Measurements from ENCODE around the gene FAM174C. TPM values are rescaled to one million over a fixed set of nuclear protein-coding genes. Genes with fewer than 3 reads are reported as not detected.

Gene FAM174C
- total and polyA plus RNA-seq, 2 of the 8 experiments (the other 6 are each of a cell fraction or from before 2014, with no cell fraction given) = 44.5 to 125 TPM

DNA sequence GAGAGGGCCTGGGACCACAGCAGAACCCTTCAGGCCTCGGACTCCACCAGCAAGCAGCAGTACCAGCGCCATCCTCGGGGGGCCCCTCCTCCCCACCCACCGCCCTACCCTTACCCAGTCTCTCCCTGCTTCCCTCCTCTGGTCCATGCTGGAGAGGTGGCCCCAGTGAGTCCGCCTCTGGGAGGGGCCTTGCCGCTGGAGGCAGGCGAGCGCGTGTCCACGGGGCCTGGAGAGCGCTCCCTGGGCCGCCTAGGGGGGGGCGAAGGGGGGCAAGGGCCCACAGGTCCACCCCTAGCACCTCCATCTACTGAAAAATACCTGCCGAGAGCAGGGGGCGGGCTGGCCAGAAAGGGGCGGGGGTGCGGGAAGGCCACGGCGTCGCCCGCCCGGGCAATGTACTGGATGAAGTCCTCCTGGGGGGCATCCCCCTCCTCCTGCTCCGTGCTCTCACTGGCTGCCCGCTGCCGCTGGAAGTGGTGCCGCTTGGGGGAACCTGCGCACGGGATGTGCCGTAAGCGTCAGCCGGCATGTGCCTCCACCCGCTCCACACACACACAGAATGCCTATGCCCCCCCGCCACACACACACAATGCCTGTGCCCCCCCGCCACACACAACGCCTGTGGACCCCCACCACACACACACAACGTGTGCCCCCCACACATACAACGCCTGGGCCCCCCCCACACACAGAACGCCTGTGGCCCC, 44.4 kb upstream of the FAM174C start:
- DNase-seq (ENCODE audit: low read depth in 1 of 2, low spot score in 2 of 2) (no peak), FAIRE-seq (no peak)
- Histone ChIP-seq H3K9ac (replicated peaks in 1 of 4; ENCODE audit: extremely low read depth in 1 of 4, low read depth in 3 of 4, low read length in 3 of 4) (no peak overlapping the region), H3K23ac (ENCODE audit: insufficient read length) (no peak overlapping the region), H3K23me2 (ENCODE audit: low read depth, low read length) (no peaks in the 10 kb centered on the region), H4K20me1 (replicated peaks in 1 of 2; ENCODE audit: control insufficient read depth in 1 of 2, insufficient read depth in 2 of 2, low read length in 2 of 2) (peaks cover 3 to 22% of the 10 kb centered on the region in 2 experiments), H4K8ac (ENCODE audit: extremely low read depth, insufficient read depth, low read length) (no peak overlapping the region), H3K27me3 (replicated peaks in 1 of 4; ENCODE audit: control insufficient read depth in 3 of 4, extremely low read depth in 1 of 4, insufficient read depth in 3 of 4, low read length in 3 of 4) (no peaks in the 10 kb centered on the region), H2AFZ (ENCODE audit: low read length) (no peak overlapping the region), H2BK15ac (ENCODE audit: low read length) (no peak overlapping the region), H3K9me3 (ENCODE audit: insufficient read depth in 2 of 2, low read depth in 1 of 2, low read length in 1 of 2) (no peaks in the 10 kb centered on the region), H4K91ac (replicated peaks; ENCODE audit: insufficient read length, low read length) (no peak overlapping the region), H3K14ac (ENCODE audit: insufficient read length) (no peak overlapping the region), H3K4ac (replicated peaks; ENCODE audit: insufficient read length, low read depth, low read length) (no peak overlapping the region), H3K36me3 (ENCODE audit: control insufficient read depth in 2 of 4, insufficient read depth in 4 of 4, low read length in 3 of 4) (peaks cover 5 to 79% (median 9%) of the 10 kb centered on the region in 4 experiments; a peak in 6 of 8 replicates), H3K56ac (replicated peaks; ENCODE audit: insufficient read length, low read depth, low read length) (no peak overlapping the region), H3K79me1 (ENCODE audit: low read depth, low read length) (no peaks in the 10 kb centered on the region), H2BK12ac (ENCODE audit: low read depth, low read length) (no peak overlapping the region), H2BK20ac (ENCODE audit: low read length) (no peak overlapping the region), H3K27ac (ENCODE audit: low read depth, low read length) (no peak overlapping the region), H2BK120ac (replicated peaks; ENCODE audit: low read depth, low read length) (no peak overlapping the region), H2BK5ac (ENCODE audit: low read depth, low read length) (no peak overlapping the region), H2AK5ac (ENCODE audit: low read depth, low read length) (no peak overlapping the region), H3K79me2 (ENCODE audit: control insufficient read depth in 1 of 2, insufficient read depth in 2 of 2, low read length in 2 of 2) (no peaks in the 10 kb centered on the region; a peak in 1 of 4 replicates), H4K5ac (ENCODE audit: insufficient read length, low read depth, low read length) (no peak overlapping the region), H3K4me3 (ENCODE audit: extremely low read depth in 1 of 4, insufficient read depth in 2 of 4, low read depth in 3 of 4, low read length in 4 of 4) (no peak overlapping the region), H3K18ac (ENCODE audit: extremely low read depth, low read length) (no peak overlapping the region), H3K4me1 (replicated peaks in 1 of 4; ENCODE audit: control insufficient read depth in 3 of 4, insufficient read depth in 4 of 4, low read length in 3 of 4) (peaks cover 0 to 2% (median 0%) of the 10 kb centered on the region in 4 experiments; a peak in 2 of 7 replicates), H3K4me2 (ENCODE audit: insufficient read depth in 1 of 2, low read depth in 2 of 2, low read length in 2 of 2) (no peak overlapping the region)
- POLR2A ChIA-PET (ENCODE audit: partially characterized antibody) = interaction anchor here (0.8 to 1.7 kb wide), 4 partner anchors 43 to 145 kb away, joined by 3 to 4 read pairs (median 3); no protein-coding TSS in a partner anchor
- CTCF ChIA-PET (ENCODE audit: partially characterized antibody) = interaction anchor here (1.0 to 1.3 kb wide), 2 partner anchors 9 to 14 kb away, joined by 3 to 4 read pairs; no protein-coding TSS in a partner anchor
- 100% methylated on average over 1 of the region's 38 CpGs; no CpG with 5 or more reads in 1 of the 2 experiments for WGBS, 2 experiments (ENCODE audit: extremely low coverage in 1 of 2, insufficient coverage in 1 of 2, insufficient read length in 1 of 2, insufficient replicate concordance in 2 of 2, low coverage in 1 of 2, low lambda C conversion rate in 2 of 2, missing lambda C conversion rate in 1 of 2)
- TF ChIP-seq, protein P1, sequence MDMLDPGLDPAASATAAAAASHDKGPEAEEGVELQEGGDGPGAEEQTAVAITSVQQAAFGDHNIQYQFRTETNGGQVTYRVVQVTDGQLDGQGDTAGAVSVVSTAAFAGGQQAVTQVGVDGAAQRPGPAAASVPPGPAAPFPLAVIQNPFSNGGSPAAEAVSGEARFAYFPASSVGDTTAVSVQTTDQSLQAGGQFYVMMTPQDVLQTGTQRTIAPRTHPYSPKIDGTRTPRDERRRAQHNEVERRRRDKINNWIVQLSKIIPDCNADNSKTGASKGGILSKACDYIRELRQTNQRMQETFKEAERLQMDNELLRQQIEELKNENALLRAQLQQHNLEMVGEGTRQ (IDR thresholded peaks at IDR 0.05; ENCODE audit: low read length) = no peak
- TF ChIP-seq TCF12 (IDR thresholded peaks at IDR 0.05; ENCODE audit: low read depth, low read length) (no peak), SAP30 (IDR thresholded peaks at IDR 0.05; ENCODE audit: insufficient read depth, insufficient replicate concordance, low read length) (no peak), RNF2 (IDR thresholded peaks at IDR 0.05; ENCODE audit: borderline replicate concordance, low read depth, low read length, missing control alignments, poor library complexity, severe bottlenecking) (no peak)
- TF ChIP-seq, protein P2, sequence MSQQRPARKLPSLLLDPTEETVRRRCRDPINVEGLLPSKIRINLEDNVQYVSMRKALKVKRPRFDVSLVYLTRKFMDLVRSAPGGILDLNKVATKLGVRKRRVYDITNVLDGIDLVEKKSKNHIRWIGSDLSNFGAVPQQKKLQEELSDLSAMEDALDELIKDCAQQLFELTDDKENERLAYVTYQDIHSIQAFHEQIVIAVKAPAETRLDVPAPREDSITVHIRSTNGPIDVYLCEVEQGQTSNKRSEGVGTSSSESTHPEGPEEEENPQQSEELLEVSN (IDR thresholded peaks at IDR 0.05) = no peak
- TF ChIP-seq, protein P3, sequence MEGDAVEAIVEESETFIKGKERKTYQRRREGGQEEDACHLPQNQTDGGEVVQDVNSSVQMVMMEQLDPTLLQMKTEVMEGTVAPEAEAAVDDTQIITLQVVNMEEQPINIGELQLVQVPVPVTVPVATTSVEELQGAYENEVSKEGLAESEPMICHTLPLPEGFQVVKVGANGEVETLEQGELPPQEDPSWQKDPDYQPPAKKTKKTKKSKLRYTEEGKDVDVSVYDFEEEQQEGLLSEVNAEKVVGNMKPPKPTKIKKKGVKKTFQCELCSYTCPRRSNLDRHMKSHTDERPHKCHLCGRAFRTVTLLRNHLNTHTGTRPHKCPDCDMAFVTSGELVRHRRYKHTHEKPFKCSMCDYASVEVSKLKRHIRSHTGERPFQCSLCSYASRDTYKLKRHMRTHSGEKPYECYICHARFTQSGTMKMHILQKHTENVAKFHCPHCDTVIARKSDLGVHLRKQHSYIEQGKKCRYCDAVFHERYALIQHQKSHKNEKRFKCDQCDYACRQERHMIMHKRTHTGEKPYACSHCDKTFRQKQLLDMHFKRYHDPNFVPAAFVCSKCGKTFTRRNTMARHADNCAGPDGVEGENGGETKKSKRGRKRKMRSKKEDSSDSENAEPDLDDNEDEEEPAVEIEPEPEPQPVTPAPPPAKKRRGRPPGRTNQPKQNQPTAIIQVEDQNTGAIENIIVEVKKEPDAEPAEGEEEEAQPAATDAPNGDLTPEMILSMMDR (IDR thresholded peaks at IDR 0.05; ENCODE audit: control extremely low read depth in 1 of 3, insufficient read depth in 1 of 3, low read depth in 1 of 3, low read length in 3 of 3) = peak in 1 of 3 experiments; percentile 18; a peak in 1 of 4 replicates

Data from H1 (cell line).